GM21528 (cell line): Measurements from ENCODE around the gene ISG20L2.

Experiments
- ATAC-seq: cut with Tn5 transposase; IDR thresholded peaks from one replicate; pipeline ENCODE4 v1.9.1; 2021; ENCODE audit warnings: mild to moderate bottlenecking, moderate library complexity; ENCODE audit not compliant: unreplicated experiment, low FRiP score

Gene ISG20L2

GRCh38 chr1:156691665-156692440, 36.7 kb downstream of the ISG20L2 start:
- ATAC-seq, result no peak

GRCh38 chr1:156691191-156691590, 37.4 kb downstream of the ISG20L2 start:
- no peak for ATAC-seq

- no peak for ATAC-seq
Observed at GRCh38 chr1:156690675-156691036, 37.9 kb downstream of the ISG20L2 start.

GRCh38 chr1:156689953-156690674, 38.5 kb downstream of the ISG20L2 start:
- no peak for ATAC-seq

- ATAC-seq, result no peak
Observed at GRCh38 chr1:156689035-156689952, 39.3 kb downstream of the ISG20L2 start.

GRCh38 chr1:156684227-156684782, 44.3 kb downstream of the ISG20L2 start:
- ATAC-seq, result no peak

- ATAC-seq, result no peak
Observed at GRCh38 chr1:156682166-156682890, 46.2 kb downstream of the ISG20L2 start.

GRCh38 chr1:156681196-156681960, 47.2 kb downstream of the ISG20L2 start:
- ATAC-seq, result no peak

GRCh38 chr1:156680056-156680455, 48.5 kb downstream of the ISG20L2 start:
- ATAC-seq, result no peak

- ATAC-seq, result no peak
Observed at GRCh38 chr1:156677616-156678596, 50.7 kb downstream of the ISG20L2 start.

GRCh38 chr1:156676820-156677615, 51.5 kb downstream of the ISG20L2 start, which contains the start of gene NES:
Gene NES (minus strand): TSS chr1:156677407. CDS start chr1:156677264, 143 bp downstream.
- no peak for ATAC-seq

- no peak for ATAC-seq
Observed at GRCh38 chr1:156676114-156676819, 52.3 kb downstream of the ISG20L2 start.

GRCh38 chr1:156675210-156676113, 53.1 kb downstream of the ISG20L2 start:
- no peak for ATAC-seq

- no peak for ATAC-seq
Observed at GRCh38 chr1:156673387-156674121, 55.0 kb downstream of the ISG20L2 start.
